HCT116 (cell line): ENCODE data around the gene ERMP1.

Experiments
- JUND ChIP-seq: IDR thresholded peaks from 2 replicates; pipeline ENCODE4 v1.6.1; 2012
- POLR2A ChIP-seq: IDR thresholded peaks from 2 replicates; pipeline ENCODE4 v1.7.0; 2011; ENCODE audit warnings: borderline replicate concordance; ENCODE audit not compliant: insufficient read depth, insufficient read length; ENCODE audit errors: extremely low read depth
- RAD21 ChIP-seq: IDR thresholded peaks from 2 replicates; pipeline ENCODE4 v1.6.1; 2012; ENCODE audit warnings: low read depth, mild to moderate bottlenecking
- TF ChIP-seq, protein P1 (sequence below), 3 experiments: fragments of 200-600 bp in 1 of 3; sonication (generic) in 1 of 3; IDR thresholded peaks in 2 of 3; conservative IDR thresholded peaks in 1 of 3; 2 replicates each; pipeline ENCODE4 v1.5.1; 2012 to 2017; ENCODE audit warnings: low read depth in 2 of 3, low read length in 2 of 3, antibody characterized with exemption in 1 of 3, borderline replicate concordance in 1 of 3, control low read depth in 1 of 3, mild to moderate bottlenecking in 1 of 3, mixed read lengths in 1 of 3, mixed run types in 1 of 3, moderate library complexity in 1 of 3; ENCODE audit not compliant: insufficient read depth in 1 of 3
- TF ChIP-seq, protein P2 (sequence below): IDR thresholded peaks from 2 replicates; pipeline ENCODE4 v1.6.1; 2012; ENCODE audit warnings: low read depth
- TF ChIP-seq, protein P3 (sequence below): IDR thresholded peaks from 2 replicates; pipeline ENCODE4 v1.6.1; 2012

DNA sequence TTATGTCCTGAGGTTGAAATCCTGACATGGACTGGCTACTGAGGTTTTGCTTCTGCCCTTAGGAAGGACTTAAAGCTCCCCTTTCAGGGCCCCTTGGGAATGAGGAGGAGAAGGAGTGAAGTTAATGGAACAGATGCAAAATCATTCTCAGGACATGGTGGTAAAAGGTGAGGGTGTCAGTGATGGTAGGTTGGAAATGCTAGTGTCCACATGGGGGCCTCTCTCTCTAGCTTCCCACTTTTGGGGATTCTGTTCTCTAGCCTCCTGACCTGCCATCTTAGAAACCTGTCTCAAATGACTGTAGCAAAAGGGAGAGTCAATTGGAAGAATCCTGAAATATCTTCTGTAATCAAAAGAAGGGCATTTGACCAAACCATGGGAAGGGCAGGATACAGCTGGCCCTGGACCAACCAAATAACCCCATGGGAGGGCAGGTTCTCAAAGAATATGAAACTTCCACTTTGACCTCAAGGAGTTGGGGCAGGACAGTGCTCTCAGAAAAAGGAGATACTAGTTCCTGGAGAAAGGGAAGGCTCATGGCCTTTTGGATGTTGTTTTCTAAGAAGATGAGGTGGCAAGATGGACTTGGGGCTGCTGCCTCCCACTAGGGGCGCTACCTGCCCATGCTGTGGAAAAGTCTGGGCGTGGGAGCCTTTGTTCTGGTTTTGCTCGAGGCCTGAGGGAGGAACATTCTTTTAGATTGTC, 36.5 kb upstream of the ERMP1 start:
- TF ChIP-seq JUND (no peak), RAD21 (peak; percentile 58), POLR2A (no peak)
- TF ChIP-seq, protein P1, sequence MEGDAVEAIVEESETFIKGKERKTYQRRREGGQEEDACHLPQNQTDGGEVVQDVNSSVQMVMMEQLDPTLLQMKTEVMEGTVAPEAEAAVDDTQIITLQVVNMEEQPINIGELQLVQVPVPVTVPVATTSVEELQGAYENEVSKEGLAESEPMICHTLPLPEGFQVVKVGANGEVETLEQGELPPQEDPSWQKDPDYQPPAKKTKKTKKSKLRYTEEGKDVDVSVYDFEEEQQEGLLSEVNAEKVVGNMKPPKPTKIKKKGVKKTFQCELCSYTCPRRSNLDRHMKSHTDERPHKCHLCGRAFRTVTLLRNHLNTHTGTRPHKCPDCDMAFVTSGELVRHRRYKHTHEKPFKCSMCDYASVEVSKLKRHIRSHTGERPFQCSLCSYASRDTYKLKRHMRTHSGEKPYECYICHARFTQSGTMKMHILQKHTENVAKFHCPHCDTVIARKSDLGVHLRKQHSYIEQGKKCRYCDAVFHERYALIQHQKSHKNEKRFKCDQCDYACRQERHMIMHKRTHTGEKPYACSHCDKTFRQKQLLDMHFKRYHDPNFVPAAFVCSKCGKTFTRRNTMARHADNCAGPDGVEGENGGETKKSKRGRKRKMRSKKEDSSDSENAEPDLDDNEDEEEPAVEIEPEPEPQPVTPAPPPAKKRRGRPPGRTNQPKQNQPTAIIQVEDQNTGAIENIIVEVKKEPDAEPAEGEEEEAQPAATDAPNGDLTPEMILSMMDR (IDR thresholded peaks at IDR 0.05 in 2 of 3, conservative IDR thresholded peaks at IDR 0.05 in 1 of 3; ENCODE audit: borderline replicate concordance in 1 of 3, insufficient read depth in 1 of 3, low read depth in 2 of 3, low read length in 2 of 3): peak; percentile 36 to 88 (median 81); a peak in 5 of 6 replicates
- TF ChIP-seq, protein P2, sequence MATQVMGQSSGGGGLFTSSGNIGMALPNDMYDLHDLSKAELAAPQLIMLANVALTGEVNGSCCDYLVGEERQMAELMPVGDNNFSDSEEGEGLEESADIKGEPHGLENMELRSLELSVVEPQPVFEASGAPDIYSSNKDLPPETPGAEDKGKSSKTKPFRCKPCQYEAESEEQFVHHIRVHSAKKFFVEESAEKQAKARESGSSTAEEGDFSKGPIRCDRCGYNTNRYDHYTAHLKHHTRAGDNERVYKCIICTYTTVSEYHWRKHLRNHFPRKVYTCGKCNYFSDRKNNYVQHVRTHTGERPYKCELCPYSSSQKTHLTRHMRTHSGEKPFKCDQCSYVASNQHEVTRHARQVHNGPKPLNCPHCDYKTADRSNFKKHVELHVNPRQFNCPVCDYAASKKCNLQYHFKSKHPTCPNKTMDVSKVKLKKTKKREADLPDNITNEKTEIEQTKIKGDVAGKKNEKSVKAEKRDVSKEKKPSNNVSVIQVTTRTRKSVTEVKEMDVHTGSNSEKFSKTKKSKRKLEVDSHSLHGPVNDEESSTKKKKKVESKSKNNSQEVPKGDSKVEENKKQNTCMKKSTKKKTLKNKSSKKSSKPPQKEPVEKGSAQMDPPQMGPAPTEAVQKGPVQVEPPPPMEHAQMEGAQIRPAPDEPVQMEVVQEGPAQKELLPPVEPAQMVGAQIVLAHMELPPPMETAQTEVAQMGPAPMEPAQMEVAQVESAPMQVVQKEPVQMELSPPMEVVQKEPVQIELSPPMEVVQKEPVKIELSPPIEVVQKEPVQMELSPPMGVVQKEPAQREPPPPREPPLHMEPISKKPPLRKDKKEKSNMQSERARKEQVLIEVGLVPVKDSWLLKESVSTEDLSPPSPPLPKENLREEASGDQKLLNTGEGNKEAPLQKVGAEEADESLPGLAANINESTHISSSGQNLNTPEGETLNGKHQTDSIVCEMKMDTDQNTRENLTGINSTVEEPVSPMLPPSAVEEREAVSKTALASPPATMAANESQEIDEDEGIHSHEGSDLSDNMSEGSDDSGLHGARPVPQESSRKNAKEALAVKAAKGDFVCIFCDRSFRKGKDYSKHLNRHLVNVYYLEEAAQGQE: no peak
- TF ChIP-seq, protein P3, sequence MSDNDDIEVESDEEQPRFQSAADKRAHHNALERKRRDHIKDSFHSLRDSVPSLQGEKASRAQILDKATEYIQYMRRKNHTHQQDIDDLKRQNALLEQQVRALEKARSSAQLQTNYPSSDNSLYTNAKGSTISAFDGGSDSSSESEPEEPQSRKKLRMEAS: no peak
